ENCODE measurements around the gene DST. TPM values are rescaled to one million over a fixed set of nuclear protein-coding genes. Genes with fewer than 3 reads are reported as not detected.

The DST gene
- total and polyA plus RNA-seq, 7 donors = 58.3 to 341 (median 109) TPM

- DNase-seq = no peak
- WGBS, 3 donors = 66 to 79% (median 67%) methylated on average over 12 of the region's 12 CpGs
- intact Hi-C loops (cut with DNase I) = no loop called here
- no peaks in the 10 kb centered on the region for H3K9me3 ChIP-seq
- no peaks in the 10 kb centered on the region for H3K27me3 ChIP-seq (ENCODE audit: insufficient read depth in 3 of 3, low read length in 2 of 3)
- ATAC-seq = no peak
- peaks cover 8 to 85% of the 10 kb centered on the region in 2 donors for H3K36me3 ChIP-seq (ENCODE audit: insufficient read depth in 1 of 2, low read depth in 1 of 2)
- H3K4me3 ChIP-seq = no peak overlapping the region
- no peak for TF ChIP-seq CTCF (IDR thresholded peaks at IDR 0.05)
- no peak overlapping the region for H3K27ac ChIP-seq
- H3K4me1 ChIP-seq = peaks cover 10% of the 10 kb centered on the region
Measured at GRCh38 chr6:56647172-56647762, 4.6 kb upstream of the DST start.

DNA sequence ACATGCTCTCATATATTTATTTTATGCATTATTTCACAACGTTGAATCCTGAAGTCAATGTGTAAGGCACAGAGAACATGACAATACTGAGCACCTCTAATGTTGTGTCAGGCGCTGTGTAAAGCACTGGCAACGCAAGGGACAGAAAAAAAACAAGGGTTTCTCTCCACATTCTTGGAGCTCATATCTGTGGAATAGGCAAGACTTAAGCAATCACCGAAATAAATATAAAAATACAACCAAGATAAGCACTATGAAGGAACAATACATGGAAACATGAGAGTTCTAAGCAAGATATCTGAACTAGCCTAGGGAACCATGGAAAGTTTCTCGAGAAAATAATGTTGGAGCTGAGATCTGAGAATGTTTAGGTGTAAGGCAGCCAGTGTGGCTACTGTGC lies 1.7 kb upstream of the DST start:
- intact Hi-C loops (cut with DNase I) = loop anchor here in 1 of 2 donors (5.0 kb wide), 2 partner anchors 53 to 208 kb away; no protein-coding TSS in a partner anchor
- Histone ChIP-seq H3K4me3 (no peak overlapping the region), H3K27me3 (ENCODE audit: insufficient read depth in 3 of 3, low read length in 2 of 3) (no peaks in the 10 kb centered on the region), H3K4me1 (no peaks in the 10 kb centered on the region), H3K36me3 (ENCODE audit: insufficient read depth in 1 of 2, low read depth in 1 of 2) (peaks cover 11 to 98% of the 10 kb centered on the region in 2 donors), H3K9me3 (no peaks in the 10 kb centered on the region), H3K27ac (peak overlapping the region; percentile 53)
- DNase-seq = no peak
- ATAC-seq = peak in 1 of 4 donors; percentile 25
- no peak for TF ChIP-seq CTCF (IDR thresholded peaks at IDR 0.05)
- WGBS, 3 donors = 88 to 95% (median 90%) methylated on average over 5 of the region's 5 CpGs

- intact Hi-C loops (cut with DNase I) = loop anchor here in 1 of 2 donors (5.0 kb wide), 2 partner anchors 54 to 209 kb away; no protein-coding TSS in a partner anchor
- no peak for DNase-seq
- no peaks in the 10 kb centered on the region for H3K27me3 ChIP-seq (ENCODE audit: insufficient read depth in 3 of 3, low read length in 2 of 3)
- no peak for ATAC-seq
- no peaks in the 10 kb centered on the region for H3K9me3 ChIP-seq
- 77 to 90% (median 81%) methylated on average over 4 of the region's 4 CpGs for WGBS, 3 donors
- no peak for TF ChIP-seq CTCF (IDR thresholded peaks at IDR 0.05)
- no peaks in the 10 kb centered on the region for H3K4me1 ChIP-seq
- H3K36me3 ChIP-seq (ENCODE audit: insufficient read depth in 1 of 2, low read depth in 1 of 2) = peaks cover 8 to 98% of the 10 kb centered on the region in 2 donors
- no peak overlapping the region for H3K4me3 ChIP-seq
- peak overlapping the region; percentile 53 for H3K27ac ChIP-seq
Measured at GRCh38 chr6:56643379-56644089, 845 bp upstream of the DST start.

- no peak overlapping the region for H3K4me3 ChIP-seq
- peaks cover 8% of the 10 kb centered on the region for H3K4me1 ChIP-seq
- 84 to 97% (median 87%) methylated on average over 4 of the region's 4 CpGs for WGBS, 3 donors
- DNase-seq (no peak), ATAC-seq (peak in 1 of 4 donors; percentile 25)
- TF ChIP-seq CTCF (IDR thresholded peaks at IDR 0.05) = no peak
- no peaks in the 10 kb centered on the region for H3K9me3 ChIP-seq
- no peaks in the 10 kb centered on the region for H3K27me3 ChIP-seq (ENCODE audit: insufficient read depth in 3 of 3, low read length in 2 of 3)
- peaks cover 4 to 85% of the 10 kb centered on the region in 2 donors for H3K36me3 ChIP-seq (ENCODE audit: insufficient read depth in 1 of 2, low read depth in 1 of 2)
- no peak overlapping the region for H3K27ac ChIP-seq
- intact Hi-C loops (cut with DNase I) = loop anchor here in 1 of 2 donors (5.0 kb wide), 2 partner anchors 57 to 212 kb away; no protein-coding TSS in a partner anchor
Measured at GRCh38 chr6:56640374-56640773, 2.3 kb downstream of the DST start.
